GM12872 (cell line): ENCODE data around the gene GOLIM4.

Source experiments
- CTCF ChIP-seq: IDR thresholded peaks from 3 replicates; pipeline ENCODE4 v1.5.1; 2011; ENCODE audit warnings: low read depth, mild to moderate bottlenecking, low read length, moderate library complexity; ENCODE audit not compliant: insufficient read depth

The GOLIM4 gene

GRCh38 chr3:168048414-168049330 is 47.1 kb downstream of the GOLIM4 start:
- TF ChIP-seq CTCF: no peak

- no peak for TF ChIP-seq CTCF
Observed at GRCh38 chr3:168047936-168048335, 47.8 kb downstream of the GOLIM4 start.

- TF ChIP-seq CTCF: peak; percentile 68
Observed at GRCh38 chr3:168047190-168047795, 48.4 kb downstream of the GOLIM4 start.

- no peak for TF ChIP-seq CTCF
Observed at GRCh38 chr3:168044049-168044448, 51.7 kb downstream of the GOLIM4 start.

GRCh38 chr3:168040607-168041208 is 55.0 kb downstream of the GOLIM4 start:
- TF ChIP-seq CTCF: peak; percentile 75

GRCh38 chr3:168037020-168037419 is 58.7 kb downstream of the GOLIM4 start:
- no peak for TF ChIP-seq CTCF

GRCh38 chr3:168036619-168037018 is 59.1 kb downstream of the GOLIM4 start:
- no peak for TF ChIP-seq CTCF
